GM03348 (cell line): ENCODE data around the gene SRR.
A peak's percentile ranks its signal among the peaks of the same experiment; 100 is the strongest.
"Not testable (repeated sequence)": the region's sequence is repeated elsewhere in the genome, so short reads cannot be mapped to it uniquely, and the experiment has no call there.

Experiments used
- DNase-seq: peaks from one replicate; pipeline ENCODE4 v3.0.0; 2012; ENCODE audit warnings: low spot score

SRR gene

DNA sequence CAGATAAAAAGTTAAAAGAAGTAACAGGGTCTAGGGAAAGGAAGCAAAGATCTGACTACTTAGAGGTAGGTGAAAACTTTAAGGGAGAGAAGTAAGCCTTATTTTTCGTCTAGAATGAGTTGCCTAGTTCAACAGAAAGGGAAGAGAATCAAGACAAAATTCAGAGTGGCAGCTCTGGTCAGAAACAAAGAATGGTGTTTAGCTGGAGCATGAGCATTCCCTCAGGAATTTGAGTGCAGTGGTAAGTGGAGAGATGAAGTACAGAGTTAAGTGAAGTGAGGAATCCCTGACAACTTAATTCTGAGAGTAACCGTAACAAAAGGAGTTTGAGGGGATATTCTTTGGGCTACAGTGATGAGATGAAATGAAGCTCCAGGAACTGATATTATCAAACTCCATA is 11.7 kb upstream of the SRR start:
- peak; percentile 18 for DNase-seq

DNA sequence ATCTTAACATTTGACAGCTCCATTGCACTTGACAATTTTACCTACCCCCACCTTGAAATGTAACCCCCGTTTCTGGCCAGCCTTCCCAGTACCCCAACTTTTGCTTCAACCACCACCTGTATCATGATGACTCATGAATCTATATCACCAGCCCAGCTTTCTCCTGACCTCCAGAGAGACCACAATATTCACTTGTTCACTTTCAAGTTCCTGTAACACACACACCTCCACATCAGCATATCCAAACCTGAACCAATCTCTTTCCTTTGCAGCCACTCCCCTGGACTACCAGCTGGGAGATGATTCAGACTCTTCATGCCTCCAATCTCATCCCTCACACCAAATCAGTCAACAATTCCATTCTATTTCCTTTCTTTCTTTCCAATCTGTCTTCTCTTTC is 8.2 kb upstream of the SRR start:
- no peak for DNase-seq

DNA sequence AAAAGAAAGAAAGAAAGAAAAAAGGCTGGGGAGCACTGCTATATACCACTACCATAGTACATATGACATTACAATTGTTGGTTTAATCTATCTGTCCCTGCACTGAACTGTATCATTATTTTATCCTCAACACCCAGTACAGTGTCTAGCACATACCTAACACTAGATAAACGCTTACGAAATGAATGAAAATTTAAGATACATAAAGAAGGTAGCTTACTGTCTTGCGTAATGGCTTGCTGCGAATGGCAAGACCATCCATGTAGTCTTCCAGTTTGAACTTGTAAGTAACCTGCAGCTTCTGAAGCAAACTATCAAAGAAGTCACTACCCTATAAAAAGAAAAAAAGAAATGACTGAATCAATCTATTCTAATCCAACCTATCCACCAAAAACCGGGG is 6.7 kb upstream of the SRR start:
- DNase-seq = no peak

DNA sequence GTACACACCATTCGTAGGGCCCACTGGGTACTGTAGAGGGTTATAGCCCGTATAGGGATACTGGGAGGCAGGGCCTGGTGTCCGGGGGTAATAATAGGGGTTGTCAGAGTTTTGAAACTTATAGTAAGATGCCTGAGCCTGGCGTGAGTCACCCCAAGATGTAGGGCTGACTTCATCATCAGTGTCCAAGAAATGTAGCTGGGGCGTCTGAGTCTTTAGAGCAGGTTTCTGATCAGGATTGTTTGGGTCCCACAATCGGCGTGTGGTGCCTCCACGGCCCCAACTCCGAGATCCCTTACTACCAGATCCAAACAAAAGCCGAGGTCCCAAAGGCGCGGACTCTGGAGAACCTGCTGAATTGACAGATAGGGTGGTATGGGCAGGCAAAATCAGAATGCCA is 4.6 kb upstream of the SRR start:
- DNase-seq = no peak

DNA sequence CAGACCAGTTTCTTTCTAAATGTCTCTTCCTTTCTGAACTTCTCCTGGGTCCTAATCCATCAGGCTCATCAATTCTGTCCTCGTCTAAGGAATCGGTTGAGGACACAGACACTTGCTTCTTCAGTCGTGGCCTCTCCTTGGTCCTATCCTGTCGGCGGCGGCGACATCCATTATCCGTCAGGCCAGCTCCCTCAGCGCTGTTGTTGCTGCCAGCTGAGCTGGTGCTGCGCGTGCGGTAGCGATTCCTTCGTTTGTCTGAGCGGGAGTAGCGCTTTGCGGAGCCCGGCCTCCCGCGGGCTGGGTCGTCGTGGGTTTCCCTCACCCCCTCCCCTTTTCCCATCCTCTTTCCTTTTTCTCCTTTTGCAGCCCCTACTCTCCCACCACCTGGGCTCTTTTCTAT is 4.0 kb upstream of the SRR start:
- DNase-seq = no peak

DNA sequence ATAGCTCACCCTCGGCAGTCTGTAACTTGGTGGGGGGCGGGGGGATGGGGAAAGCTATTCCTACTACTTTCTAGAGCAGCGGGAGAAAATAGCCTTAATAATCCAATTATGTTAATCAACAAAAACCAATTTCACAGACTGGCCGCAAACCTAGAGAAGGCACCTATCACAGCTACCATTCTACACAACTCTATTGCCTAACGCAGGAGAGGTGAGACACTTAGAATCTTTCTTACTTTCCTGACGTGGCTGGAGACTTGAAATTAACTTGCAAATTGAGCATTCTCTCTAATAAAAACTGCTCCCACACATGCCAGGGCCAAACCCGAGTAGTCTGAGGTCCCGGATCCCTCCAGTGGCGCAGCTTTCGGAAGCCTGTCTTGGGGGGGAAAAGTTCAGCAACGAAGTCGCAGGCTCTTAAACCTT is 959 bp upstream of the SRR start:
- DNase-seq = peak; percentile 7

DNA sequence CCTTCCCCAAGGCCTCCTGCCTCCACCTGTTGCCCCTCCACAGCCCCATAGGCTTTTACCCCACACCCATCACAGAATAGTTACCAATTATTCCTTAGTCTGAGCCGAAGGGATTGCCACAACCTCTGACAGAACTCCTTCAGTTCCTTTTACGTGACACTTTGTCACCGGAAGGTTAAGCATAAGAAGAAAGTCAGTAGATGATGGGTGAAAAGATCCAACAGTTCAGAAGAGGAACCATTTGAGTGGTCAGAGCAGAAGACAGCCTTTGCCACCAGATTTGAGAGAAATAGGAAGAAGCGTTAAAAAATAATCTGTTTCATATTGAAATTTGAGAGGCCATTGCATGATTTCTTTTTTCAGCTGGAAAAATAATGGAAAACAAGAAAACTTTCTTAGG is 1.2 kb downstream of the SRR start:
- no peak for DNase-seq

DNA sequence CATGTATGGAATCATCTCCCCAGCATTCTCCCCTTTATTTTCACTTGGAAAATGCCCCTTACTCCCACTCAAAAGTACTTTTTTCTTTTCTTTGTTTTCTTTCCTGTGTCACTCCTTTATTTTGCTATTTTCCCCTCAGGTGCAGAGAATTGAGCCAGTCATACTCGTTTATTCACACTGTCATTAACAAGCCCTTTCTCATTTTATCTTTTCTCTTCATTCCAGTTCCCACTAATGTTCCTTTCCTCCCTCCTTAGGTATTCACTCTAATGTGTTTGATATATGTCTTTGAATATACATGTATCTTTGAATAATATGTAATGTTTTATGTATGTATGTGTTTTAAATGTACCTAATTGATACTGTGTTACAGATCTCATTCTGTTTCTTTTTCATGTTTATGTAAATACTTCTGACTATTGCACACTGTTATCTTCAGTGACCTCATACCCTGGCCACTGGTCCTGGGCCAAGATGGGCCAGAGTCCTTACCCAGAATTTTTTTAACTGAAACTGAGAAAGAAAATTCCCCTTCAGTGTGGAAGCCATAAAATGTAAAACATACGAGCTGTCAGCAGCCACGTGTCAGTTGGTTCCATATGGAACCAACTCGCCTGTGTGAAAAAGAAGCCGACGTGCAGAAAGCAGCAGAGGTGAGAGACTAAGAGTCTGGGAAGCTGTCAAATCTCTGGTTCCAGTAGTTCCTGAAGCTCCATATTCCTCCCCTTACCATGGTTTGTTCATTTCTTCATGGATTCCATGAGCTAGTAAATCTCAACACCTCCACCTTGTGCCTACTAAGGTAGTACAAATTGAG is 5.8 kb downstream of the SRR start:
- no peak for DNase-seq

DNA sequence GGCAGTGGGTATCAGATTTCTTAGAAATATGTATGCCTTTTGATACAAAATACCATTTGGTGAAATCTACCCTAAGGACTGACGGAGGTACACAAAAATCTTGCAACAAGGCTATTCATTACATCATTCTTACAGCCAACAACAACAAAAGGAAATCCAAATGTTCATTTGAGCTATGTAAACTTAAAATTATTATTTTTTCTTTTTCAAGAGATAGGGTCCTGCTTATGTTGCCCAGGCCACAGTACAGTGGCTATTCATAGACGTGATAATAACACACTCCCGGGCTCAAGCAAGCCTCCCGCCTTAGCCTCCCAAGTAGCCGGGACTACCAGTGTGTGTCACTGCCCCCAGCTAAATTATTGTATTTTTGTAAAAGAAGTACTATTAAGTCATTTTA is 9.0 kb downstream of the SRR start:
- no peak for DNase-seq

DNA sequence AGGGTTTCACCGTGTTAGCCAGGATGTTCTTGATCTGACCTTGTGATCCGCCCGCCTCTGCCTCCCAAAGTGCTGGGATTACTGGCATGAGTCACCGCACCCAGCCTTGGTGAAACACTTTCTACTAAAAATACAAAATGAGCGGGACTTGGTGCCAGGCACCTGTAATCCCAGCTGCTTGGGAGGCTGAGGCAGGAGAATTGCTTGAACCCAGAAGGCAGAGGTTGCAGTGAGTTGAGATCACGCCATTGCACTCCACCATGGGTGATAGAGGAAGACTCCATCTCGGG is 13.1 kb downstream of the SRR start:
- not testable (repeated sequence) for DNase-seq

DNA sequence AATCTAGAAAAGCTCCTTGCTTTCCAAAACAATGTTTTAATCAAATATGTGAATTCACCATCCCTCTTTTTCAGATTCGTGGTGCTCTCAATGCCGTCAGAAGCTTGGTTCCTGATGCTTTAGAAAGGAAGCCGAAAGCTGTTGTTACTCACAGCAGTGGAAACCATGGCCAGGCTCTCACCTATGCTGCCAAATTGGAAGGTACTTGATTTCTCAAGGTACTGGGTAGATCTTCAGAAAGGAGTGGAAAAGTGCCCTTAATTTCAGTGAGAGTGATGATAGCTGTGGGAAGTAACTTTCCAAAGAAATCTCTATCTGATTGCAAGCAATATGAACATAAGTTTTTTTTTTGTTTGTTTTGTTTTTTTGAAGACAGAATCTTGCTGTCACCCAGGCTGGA is 14.0 kb downstream of the SRR start:
- DNase-seq = no peak

DNA sequence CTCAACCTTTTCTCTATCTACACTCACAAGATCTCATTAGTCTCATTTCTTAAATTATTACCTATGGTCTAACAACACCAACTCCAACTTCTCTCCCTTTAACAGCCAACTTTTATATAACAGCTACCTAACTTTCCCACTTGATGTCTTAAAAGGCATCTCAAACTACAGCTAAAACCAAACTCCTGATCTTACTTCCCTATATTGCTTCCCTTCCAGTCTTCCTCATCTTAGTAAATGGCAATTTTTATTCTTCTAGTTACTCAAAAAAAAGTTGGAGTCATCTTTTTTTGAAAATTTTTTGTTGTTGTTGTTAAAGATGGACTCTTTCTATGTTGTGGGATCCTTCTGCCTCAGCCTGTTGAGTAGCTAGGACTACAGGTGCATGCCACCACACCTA is 15.3 kb downstream of the SRR start:
- DNase-seq = no peak

DNA sequence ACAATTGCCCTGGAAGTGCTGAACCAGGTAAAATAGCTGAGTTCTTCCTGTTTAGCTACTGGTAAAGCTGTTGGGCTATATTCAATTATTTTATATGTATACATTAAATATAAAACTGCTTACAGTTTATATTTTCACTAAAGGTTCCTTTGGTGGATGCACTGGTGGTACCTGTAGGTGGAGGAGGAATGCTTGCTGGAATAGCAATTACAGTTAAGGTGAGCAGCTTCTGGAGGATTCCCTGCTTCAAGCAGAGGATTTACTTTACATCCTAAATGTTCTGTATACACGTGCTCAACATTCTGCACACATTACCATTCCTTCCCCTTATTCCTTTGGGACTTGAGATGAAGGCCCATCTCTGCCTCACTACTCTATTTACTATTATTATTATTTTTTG is 17.6 kb downstream of the SRR start:
- DNase-seq = no peak

DNA sequence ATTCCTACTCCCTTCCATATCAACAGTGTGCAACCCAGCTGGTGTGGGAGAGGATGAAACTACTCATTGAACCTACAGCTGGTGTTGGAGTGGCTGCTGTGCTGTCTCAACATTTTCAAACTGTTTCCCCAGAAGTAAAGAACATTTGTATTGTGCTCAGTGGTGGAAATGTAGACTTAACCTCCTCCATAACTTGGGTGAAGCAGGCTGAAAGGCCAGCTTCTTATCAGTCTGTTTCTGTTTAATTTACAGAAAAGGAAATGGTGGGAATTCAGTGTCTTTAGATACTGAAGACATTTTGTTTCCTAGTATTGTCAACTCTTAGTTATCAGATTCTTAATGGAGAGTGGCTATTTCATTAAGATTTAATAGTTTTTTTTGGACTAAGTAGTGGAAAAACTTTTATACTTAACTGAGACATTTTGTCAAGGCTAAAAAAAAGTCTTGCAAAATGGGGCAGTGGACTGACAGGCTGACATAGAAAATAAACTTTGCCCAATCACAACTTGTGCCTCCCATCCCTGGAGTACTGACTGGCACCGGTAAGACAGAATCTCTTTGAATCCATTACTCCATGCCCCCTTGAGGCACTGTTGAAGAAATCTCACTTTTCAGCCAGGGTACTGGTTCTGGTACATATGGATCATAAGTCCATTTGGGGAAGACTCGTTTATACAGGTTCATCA is 20.0 kb downstream of the SRR start:
- no peak for DNase-seq

DNA sequence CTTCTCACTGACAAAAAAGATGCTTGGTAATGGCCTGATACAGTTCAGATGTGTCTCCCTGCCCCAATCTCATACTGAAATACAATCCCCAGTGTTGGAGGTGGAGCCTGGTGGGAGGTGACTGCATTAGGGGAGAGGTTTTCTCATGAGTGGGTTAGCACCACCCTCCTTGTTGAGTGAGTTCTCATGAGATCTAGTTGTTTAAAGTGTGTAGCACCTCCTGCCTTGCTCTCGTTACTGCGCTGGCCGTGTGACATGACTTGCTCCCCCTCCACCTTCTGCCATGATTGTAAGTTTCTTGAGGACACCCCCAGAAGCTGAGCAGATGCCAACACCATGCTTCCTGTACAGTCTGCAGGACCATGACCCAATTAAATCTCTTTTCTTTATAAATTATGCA is 27.6 kb downstream of the SRR start:
- DNase-seq = no peak

DNA sequence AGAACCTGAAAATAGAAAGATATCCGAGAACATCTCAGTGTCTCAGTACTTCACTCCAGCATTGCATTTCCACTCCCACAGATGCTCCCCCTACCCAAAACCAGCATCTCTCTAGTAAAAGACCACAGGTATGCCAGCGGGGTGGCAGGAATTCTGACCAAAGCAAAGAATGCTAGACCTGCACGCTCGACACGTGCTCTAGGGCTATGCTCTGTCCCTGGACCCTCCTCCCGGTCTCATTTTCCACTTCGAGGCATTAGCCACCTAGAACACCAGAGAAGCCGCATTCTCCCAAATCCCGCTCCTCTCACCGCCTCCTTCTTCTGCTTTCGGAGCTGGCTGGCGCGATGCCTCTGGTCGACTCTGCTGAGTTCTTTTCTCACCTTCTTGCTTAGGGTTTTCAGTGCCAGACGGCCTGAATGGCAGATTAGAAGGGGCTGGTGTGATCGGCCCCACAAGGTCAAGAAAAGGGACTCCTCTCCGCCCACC is 32.0 kb downstream of the SRR start:
- DNase-seq = peak; percentile 27

DNA sequence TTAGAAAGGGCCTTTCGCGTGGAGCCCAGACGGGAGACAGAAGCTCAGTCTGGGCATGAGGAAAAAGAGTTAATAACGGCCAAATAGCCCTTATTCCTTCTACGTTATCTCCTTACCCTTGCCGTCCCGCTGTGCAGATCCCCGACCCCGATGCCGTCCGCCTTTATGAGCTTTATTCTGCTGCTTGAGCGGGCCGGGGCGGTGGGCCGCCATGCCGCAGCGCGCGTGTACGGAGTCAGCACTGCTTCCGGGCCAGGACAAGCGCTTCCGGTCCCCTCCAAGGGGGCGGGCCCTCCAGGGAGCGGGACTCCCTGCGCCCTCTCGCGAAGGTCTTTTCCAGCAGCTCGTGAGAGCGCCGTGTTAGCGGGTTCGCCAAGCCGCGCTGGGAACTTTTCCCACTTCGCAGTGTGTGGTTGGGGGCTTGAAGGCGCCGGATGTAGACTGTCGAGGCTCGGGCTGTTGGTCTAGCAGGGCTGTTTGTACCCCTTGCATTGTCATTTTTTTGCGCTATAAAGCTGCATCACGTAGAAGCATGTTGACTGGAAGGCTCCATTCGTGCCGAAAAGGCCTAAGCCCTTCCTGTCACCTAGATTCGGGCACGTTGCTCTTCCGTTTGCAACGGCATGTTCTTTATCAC is 32.6 kb downstream of the SRR start, which contains the start of gene TSR1:
TSR1 (minus strand) TSS at position 243 of the 637 bp plus-strand sequence; CDS start at position 213, 30 bp downstream.
- DNase-seq = peak; percentile 99

DNA sequence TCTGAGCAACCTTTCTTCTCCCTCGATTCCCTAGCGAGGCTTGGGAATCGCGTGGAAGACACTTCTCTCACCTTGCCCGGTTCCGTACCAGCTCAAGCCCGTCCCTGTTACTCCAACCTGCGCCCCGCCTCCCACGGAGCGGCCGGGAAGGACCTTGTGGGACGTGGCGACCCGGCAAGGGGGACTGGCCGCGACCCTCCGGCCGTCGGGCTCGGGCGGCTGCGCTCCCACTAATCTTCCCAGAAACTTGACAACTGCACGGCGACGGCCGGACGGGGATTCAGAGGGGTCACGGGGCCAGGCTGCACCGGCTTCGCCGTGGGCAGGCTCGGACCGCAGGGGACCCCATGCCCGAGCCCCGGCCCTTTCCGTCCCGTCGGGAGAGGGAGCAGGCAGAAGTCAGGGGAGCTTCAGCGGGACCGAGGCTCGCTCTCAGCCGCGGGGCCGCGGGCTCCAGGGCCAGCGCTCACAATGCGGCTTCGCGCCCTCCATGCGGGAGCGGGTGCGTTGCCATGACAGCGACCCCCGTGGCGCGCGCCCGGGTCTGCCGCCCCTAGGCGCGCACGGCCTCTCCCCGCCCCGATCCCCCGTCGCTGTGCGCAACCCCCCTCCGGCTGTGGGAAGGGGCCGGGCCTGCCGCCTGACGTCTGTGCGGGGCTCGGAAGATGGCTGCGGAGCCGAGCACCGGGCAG is 33.2 kb downstream of the SRR start, which contains the start of gene SGSM2:
SGSM2 (plus strand) TSS at position 650 of the 692 bp plus-strand sequence. CDS start 188 bp downstream, outside the sequence.
- peak; percentile 89 for DNase-seq

DNA sequence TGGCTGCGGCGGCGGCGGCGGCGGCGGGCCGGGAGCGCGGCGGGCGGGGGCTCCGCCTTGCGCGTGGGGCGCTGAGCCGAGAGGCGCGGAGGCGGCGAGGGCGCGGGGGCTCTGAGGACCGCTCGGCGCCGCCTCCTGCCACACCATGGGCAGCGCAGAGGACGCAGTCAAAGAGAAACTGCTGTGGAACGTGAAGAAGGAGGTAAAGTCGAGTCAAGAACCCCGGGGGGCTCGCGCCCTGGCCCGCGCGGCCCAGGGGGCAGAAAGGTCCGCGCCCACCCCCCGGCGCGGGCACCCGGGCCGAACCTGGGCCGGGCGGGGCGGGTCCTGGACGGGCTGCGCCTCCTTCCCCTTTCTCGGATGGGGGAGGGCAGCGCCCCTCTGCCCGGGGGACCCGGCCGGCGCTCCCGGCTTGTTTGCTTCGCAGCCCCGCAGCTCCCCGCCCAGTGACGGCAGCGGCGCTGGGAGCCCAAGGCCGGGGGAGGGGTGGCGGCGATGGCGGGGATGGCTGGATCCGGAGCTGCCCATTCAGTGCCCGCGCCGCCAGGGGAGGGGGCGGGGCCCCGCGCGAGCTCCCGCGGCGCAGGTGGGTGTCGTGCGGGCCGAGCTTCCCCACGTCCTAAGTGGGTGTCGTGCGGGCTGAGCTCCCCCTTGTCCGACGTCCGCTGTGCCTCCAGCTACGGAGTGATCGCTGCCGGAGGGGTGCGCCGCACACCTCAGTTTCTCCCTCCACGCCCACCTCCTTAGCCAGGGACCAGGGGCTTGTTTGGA is 34.0 kb downstream of the SRR start:
- DNase-seq = peak; percentile 93

DNA sequence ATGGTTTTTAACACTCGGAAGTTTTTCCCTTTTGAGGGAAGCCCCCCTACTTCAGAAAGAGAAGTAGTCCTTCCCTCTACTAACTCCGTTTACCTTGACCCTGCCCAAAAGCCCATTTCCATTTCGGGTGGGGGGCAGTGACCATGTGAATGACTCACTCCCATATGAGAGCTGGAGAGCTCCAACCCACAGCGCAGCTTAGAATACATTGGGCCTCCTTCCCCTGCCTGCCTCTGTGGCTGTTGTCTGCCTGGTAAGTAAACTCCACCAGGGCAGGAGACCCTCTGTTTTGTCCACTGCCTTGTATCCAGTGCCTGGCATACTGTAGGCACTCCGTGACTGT is 34.5 kb downstream of the SRR start:
- DNase-seq = peak; percentile 18

DNA sequence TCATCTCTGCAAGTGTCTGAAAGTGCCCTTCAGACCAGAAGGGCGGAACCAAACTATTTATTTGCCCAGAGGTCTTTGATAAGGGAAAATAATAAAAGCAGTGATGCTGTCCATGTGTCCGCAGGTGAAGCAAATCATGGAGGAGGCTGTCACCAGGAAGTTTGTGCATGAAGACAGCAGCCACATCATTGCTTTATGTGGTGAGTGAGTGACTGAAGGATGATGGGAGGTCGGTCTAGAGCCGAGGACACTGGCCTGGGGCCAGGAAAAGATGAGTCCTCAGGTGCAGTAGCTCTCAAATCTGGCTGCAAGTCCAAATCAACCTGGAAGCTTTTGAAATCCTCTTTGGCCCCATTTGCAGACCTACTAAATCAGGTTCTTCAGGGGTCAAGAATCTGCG is 39.7 kb downstream of the SRR start:
- DNase-seq = no peak

DNA sequence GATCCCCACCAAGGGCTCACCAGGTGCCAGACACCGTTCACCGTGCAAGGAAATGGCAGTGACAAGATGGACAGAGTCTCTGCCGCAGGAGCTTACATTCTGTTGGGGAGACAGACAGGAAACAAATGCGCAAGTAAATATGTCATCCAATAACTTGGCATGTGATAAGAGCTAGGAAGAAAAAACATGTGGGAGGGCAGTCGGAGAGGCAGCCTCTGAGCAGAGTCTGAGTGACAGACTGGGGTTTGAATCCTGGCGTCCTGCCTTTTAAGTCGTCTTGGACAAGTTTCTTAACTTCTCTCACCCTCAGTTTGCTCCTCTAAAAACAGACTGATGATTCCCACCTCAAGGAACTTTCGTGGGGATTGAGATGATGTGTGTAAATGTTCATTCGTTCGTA is 40.8 kb downstream of the SRR start:
- no peak for DNase-seq
